IMR-90 (cell line): Measurements from ENCODE around the gene ADARB2. TPM values are rescaled to one million over a fixed set of nuclear protein-coding genes. Genes with fewer than 3 reads are reported as not detected.

Source experiments
- ATAC-seq: fragments of 200-7000 bp; cut with Tn5 transposase; 2 replicates; pipeline ENCODE4 v1.9.1; 2020; ENCODE audit warnings: low read depth, mild to moderate bottlenecking, moderate library complexity
- BruUV-seq: library from RNA; stranded (reverse); fragments of 400-500 nt; replicated peaks from 2 replicates; lab custom pipeline; 2021; lab: Mats Ljungman, UMichigan
- CTCF ChIA-PET: fragments of 300-600 bp; formaldehyde crosslinking; extraction: SDS; loops from one replicate; lab custom pipeline; 2021; ENCODE audit warnings: antibody characterized with exemption; lab: Yijun Ruan, JAX
- POLR2A ChIA-PET: fragments of 300-600 bp; sonication (Branson Sonifier 250); formaldehyde crosslinking; loops from one replicate; lab custom pipeline; 2022; ENCODE audit warnings: antibody characterized with exemption; ENCODE audit not compliant: unreplicated experiment; lab: Charles Lee
- DNase-seq: peaks from one replicate; pipeline ENCODE4 v3.0.0; 2013
- H2AFZ ChIP-seq: replicated peaks from 2 replicates; pipeline ENCODE3; 2013; ENCODE audit warnings: low read length, mild to moderate bottlenecking; ENCODE audit not compliant: poor library complexity
- H2AK5ac ChIP-seq: 2 replicates; pipeline ENCODE4 v1.6.1; 2013; ENCODE audit warnings: low read depth, low read length, inconsistent platforms
- H2AK9ac ChIP-seq: replicated peaks from 2 replicates; pipeline ENCODE3; 2013; ENCODE audit warnings: mild to moderate bottlenecking, low read depth, low read length, moderate library complexity; ENCODE audit not compliant: poor library complexity
- H2BK120ac ChIP-seq: 2 replicates; pipeline ENCODE4 v1.6.1; 2013; ENCODE audit warnings: low read depth, low read length, inconsistent platforms
- H2BK15ac ChIP-seq: 3 replicates; pipeline ENCODE4 v1.6.1; 2013; ENCODE audit warnings: low read depth, low read length, inconsistent platforms
- H2BK20ac ChIP-seq: 2 replicates; pipeline ENCODE4 v1.6.1; 2013; ENCODE audit warnings: low read depth, mild to moderate bottlenecking, inconsistent platforms, low read length, moderate library complexity
- H2BK5ac ChIP-seq: 2 replicates; pipeline ENCODE4 v1.6.1; 2013; ENCODE audit warnings: mild to moderate bottlenecking, low read depth, low read length, inconsistent platforms; ENCODE audit not compliant: poor library complexity, severe bottlenecking
- H3K14ac ChIP-seq: replicated peaks from 2 replicates; pipeline ENCODE4 v1.6.1; 2013; ENCODE audit warnings: low read depth, low read length, inconsistent platforms
- H3K18ac ChIP-seq: 2 replicates; pipeline ENCODE4 v1.6.1; 2013; ENCODE audit warnings: low read depth, low read length, control low read depth
- H3K23ac ChIP-seq: 2 replicates; pipeline ENCODE4 v1.6.1; 2013; ENCODE audit warnings: low read depth, low read length, inconsistent platforms
- H3K27ac ChIP-seq: 2 replicates; pipeline ENCODE4 v1.5.1; 2013; ENCODE audit warnings: mild to moderate bottlenecking, control low read depth, low read length; ENCODE audit not compliant: insufficient read depth
- H3K27me3 ChIP-seq: 2 replicates; pipeline ENCODE4 v1.6.1; 2013; ENCODE audit warnings: low read length; ENCODE audit not compliant: control insufficient read depth, insufficient read depth
- H3K36me3 ChIP-seq: 2 replicates; pipeline ENCODE4 v1.6.1; 2013; ENCODE audit warnings: low read length, mixed read lengths; ENCODE audit not compliant: control insufficient read depth, insufficient read depth
- H3K4ac ChIP-seq: 2 replicates; pipeline ENCODE4 v1.6.1; 2013; ENCODE audit warnings: low read depth, low read length, inconsistent platforms
- H3K4me1 ChIP-seq: 2 replicates; pipeline ENCODE4 v1.6.1; 2013; ENCODE audit warnings: low read length, mixed read lengths; ENCODE audit not compliant: control insufficient read depth, insufficient read depth
- H3K4me2 ChIP-seq: 2 replicates; pipeline ENCODE4 v1.6.1; 2013; ENCODE audit warnings: low read depth, mild to moderate bottlenecking, control low read depth, low read length, moderate library complexity
- H3K4me3 ChIP-seq: 2 replicates; pipeline ENCODE4 v1.5.1; 2013; ENCODE audit warnings: low read depth, mild to moderate bottlenecking, control low read depth, low read length, moderate library complexity; ENCODE audit not compliant: insufficient read depth
- H3K56ac ChIP-seq: 2 replicates; pipeline ENCODE4 v1.6.1; 2013; ENCODE audit warnings: low read length, inconsistent platforms; ENCODE audit not compliant: insufficient read depth; ENCODE audit errors: extremely low read depth
- H3K79me1 ChIP-seq, 2 experiments: 2 replicates each; pipeline ENCODE4 v1.6.1; 2013; ENCODE audit warnings: low read length in 2 of 2, inconsistent platforms in 1 of 2, low read depth in 1 of 2
- H3K9ac ChIP-seq: 2 replicates; pipeline ENCODE4 v1.6.1; 2013; ENCODE audit warnings: low read depth, low read length, control low read depth
- H3K9me1 ChIP-seq: 2 replicates; pipeline ENCODE4 v1.6.1; 2013; ENCODE audit warnings: low read length, inconsistent platforms; ENCODE audit not compliant: insufficient read depth
- H3K9me3 ChIP-seq: 2 replicates; pipeline ENCODE4 v1.6.1; 2013; ENCODE audit warnings: low read length; ENCODE audit not compliant: control insufficient read depth, insufficient read depth
- H4K20me1 ChIP-seq: 2 replicates; pipeline ENCODE4 v1.6.1; 2013; ENCODE audit warnings: low read length, inconsistent platforms; ENCODE audit not compliant: insufficient read depth
- H4K5ac ChIP-seq: 2 replicates; pipeline ENCODE4 v1.6.1; 2013; ENCODE audit warnings: mild to moderate bottlenecking, low read depth, low read length, control low read depth
- H4K8ac ChIP-seq, 2 experiments: 2 replicates each; pipeline ENCODE4 v1.6.1; 2013; ENCODE audit warnings: low read depth in 2 of 2, low read length in 2 of 2, control low read depth in 1 of 2, inconsistent platforms in 1 of 2
- H4K91ac ChIP-seq: 2 replicates; pipeline ENCODE4 v1.6.1; 2013; ENCODE audit warnings: low read depth, low read length, inconsistent platforms; ENCODE audit not compliant: insufficient read depth
- CEBPB ChIP-seq: IDR thresholded peaks from 2 replicates; pipeline ENCODE4 v1.6.1; 2012; ENCODE audit warnings: low read depth, low read length, improper control_type of control experiment
- FOS ChIP-seq: fragments of 150-350 bp; IDR thresholded peaks from 2 replicates; pipeline ENCODE4 v1.6.1; 2016; ENCODE audit warnings: low read depth, low read length
- MAFK ChIP-seq: IDR thresholded peaks from 2 replicates; pipeline ENCODE4 v1.6.1; 2012; ENCODE audit warnings: low read depth, low read length, improper control_type of control experiment
- MAZ ChIP-seq: IDR thresholded peaks from 2 replicates; pipeline ENCODE4 v1.6.1; 2012; ENCODE audit warnings: low read depth, mild to moderate bottlenecking, low read length, improper control_type of control experiment, moderate library complexity, borderline replicate concordance
- MXI1 ChIP-seq: IDR thresholded peaks from 2 replicates; pipeline ENCODE4 v1.6.1; 2012; ENCODE audit warnings: low read depth, mild to moderate bottlenecking, low read length, moderate library complexity, borderline replicate concordance
- NFE2L2 ChIP-seq: fragments of 150-350 bp; IDR thresholded peaks from 2 replicates; pipeline ENCODE4 v1.6.1; 2016; ENCODE audit warnings: low read depth, mild to moderate bottlenecking, low read length
- RAD21 ChIP-seq: IDR thresholded peaks from 2 replicates; pipeline ENCODE4 v1.6.1; 2012; ENCODE audit warnings: low read length, improper control_type of control experiment
- RCOR1 ChIP-seq: IDR thresholded peaks from 2 replicates; pipeline ENCODE4 v1.6.1; 2012; ENCODE audit warnings: mild to moderate bottlenecking, low read length, improper control_type of control experiment; ENCODE audit not compliant: insufficient replicate concordance
- RFX5 ChIP-seq: IDR thresholded peaks from 2 replicates; pipeline ENCODE4 v1.8.0; 2012; ENCODE audit warnings: low read depth, mild to moderate bottlenecking, low read length, moderate library complexity
- SMC3 ChIP-seq: fragments of 150-350 bp; IDR thresholded peaks from 2 replicates; pipeline ENCODE4 v1.6.1; 2016; ENCODE audit warnings: low read depth, mild to moderate bottlenecking, antibody characterized with exemption, low read length, moderate library complexity
- WGBS, 2 experiments: methylation state at CpG; one replicate each; pipeline versions ENCODE4 v1.1.5 to v1.1.7; 2013; ENCODE audit warnings: missing lambda C conversion rate in 2 of 2; ENCODE audit not compliant: insufficient read length in 1 of 2; ENCODE audit errors: extremely low coverage in 2 of 2; 5-methylcytosine and 5-hydroxymethylcytosine counted together
- dilution Hi-C: fragments of 300-500 bp; cut with HindIII; formaldehyde crosslinking; loops from one replicate; pipeline ENCODE4 v1.14.3; 2018; ENCODE audit warnings: low sequenced_read_pairs; ENCODE audit not compliant: unreplicated experiment
- in situ Hi-C: fragments of 300-500 bp; cut with MboI; formaldehyde crosslinking; loops from 3 replicates; pipeline ENCODE4 v1.14.3; 2019; ENCODE audit warnings: low sequenced_read_pairs, inconsistent platforms, mixed read lengths
- intact Hi-C: fragments of 100-400 bp; cut with micrococcal nuclease; formaldehyde crosslinking; loops from 2 replicates; pipeline ENCODE4 v1.10.0; 2022
- polyA plus RNA-seq, 3 experiments: library from polyadenylated mRNA; depleted of rRNA; stranded (reverse); fragments of >200 nt; gene quantifications; 2 replicates each; pipeline ENCODE4 v1.2.3, GENCODE V29; 2012; ENCODE audit warnings: low replicate concordance in 1 of 3
- total RNA-seq: library from RNA; depleted of rRNA; stranded (reverse); fragments of >200 nt; gene quantifications from 2 replicates; pipeline ENCODE4 v1.2.3, GENCODE V29; 2012
- TF ChIP-seq, protein P1 (sequence below): fragments of 150-350 bp; IDR thresholded peaks from 2 replicates; pipeline ENCODE4 v1.6.1; 2016; ENCODE audit warnings: low read depth, mild to moderate bottlenecking, low read length, moderate library complexity, borderline replicate concordance

ADARB2 gene
- total and polyA plus RNA-seq, 2 of the 4 experiments (the other 2 are of a cell fraction) = not detected

DNA sequence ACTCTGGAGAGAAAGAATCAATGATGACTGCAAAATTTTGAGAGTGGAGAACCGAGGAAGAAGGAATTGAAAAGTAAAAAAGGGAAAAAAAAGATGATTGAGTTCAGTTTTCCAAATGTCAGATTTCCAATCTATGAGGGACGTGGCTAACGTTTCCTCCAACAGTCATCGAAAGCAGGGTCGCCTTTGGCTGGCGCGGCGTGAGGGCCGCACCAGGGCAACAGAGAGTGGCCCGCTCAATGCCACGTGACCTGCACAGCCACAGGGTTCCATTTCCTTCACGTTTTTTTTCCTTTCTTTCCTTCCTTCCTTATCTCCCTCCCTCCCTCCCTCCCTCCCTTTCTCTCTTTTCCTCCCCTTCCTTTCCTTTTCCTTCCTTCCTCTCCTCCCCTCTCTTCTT is 579.3 kb downstream of the ADARB2 start:
- intact Hi-C loops = no loop called here
- CTCF ChIA-PET = no interaction called here
- H3K79me1 ChIP-seq = no peaks in the 10 kb centered on the region

More for the DNA sequence above, 579.3 kb downstream of the ADARB2 start:
- H2AFZ ChIP-seq = no peak overlapping the region
- TF ChIP-seq FOS (no peak), MAFK (no peak), MXI1 (no peak), RFX5 (no peak), CEBPB (no peak), SMC3 (no peak), RAD21 (no peak), RCOR1 (no peak), MAZ (no peak), NFE2L2 (no peak)
- TF ChIP-seq, protein P1, sequence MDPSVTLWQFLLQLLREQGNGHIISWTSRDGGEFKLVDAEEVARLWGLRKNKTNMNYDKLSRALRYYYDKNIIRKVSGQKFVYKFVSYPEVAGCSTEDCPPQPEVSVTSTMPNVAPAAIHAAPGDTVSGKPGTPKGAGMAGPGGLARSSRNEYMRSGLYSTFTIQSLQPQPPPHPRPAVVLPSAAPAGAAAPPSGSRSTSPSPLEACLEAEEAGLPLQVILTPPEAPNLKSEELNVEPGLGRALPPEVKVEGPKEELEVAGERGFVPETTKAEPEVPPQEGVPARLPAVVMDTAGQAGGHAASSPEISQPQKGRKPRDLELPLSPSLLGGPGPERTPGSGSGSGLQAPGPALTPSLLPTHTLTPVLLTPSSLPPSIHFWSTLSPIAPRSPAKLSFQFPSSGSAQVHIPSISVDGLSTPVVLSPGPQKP = no peak
- H3K18ac ChIP-seq = no peak overlapping the region
- no peak overlapping the region for H3K23ac ChIP-seq
- H2AK5ac ChIP-seq = no peak overlapping the region
- no peak overlapping the region for H3K27ac ChIP-seq
- H3K4me2 ChIP-seq = no peak overlapping the region
- in situ Hi-C loops = no loop called here
- no TSS peak for BruUV-seq
- no peak overlapping the region for H4K91ac ChIP-seq
- H3K36me3 ChIP-seq = no peaks in the 10 kb centered on the region
- H2BK120ac ChIP-seq = no peak overlapping the region
- H3K27me3 ChIP-seq = peaks cover 3% of the 10 kb centered on the region; the same call in 1 of the 2 replicates
- H2AK9ac ChIP-seq = no peak overlapping the region
- no peak overlapping the region for H4K8ac ChIP-seq
- no peak overlapping the region for H3K4ac ChIP-seq
- H3K9me1 ChIP-seq = no peaks in the 10 kb centered on the region
- no peaks in the 10 kb centered on the region for H3K4me1 ChIP-seq
- no peak overlapping the region for H3K4me3 ChIP-seq
- no peak for ATAC-seq
- no peak overlapping the region for H2BK15ac ChIP-seq
- POLR2A ChIA-PET = no interaction called here
- no peak overlapping the region for H4K5ac ChIP-seq
- DNase-seq = no peak
- no peak overlapping the region for H2BK5ac ChIP-seq
- dilution Hi-C loops = no loop called here
- H3K56ac ChIP-seq = no peak overlapping the region
- WGBS, 2 experiments = 86% methylated on average over 9 of the region's 12 CpGs; no CpG with 5 or more reads in 1 of the 2 experiments
- H3K9ac ChIP-seq = no peak overlapping the region
- H3K14ac ChIP-seq = no peak overlapping the region
- H2BK20ac ChIP-seq = no peak overlapping the region
- H3K9me3 ChIP-seq = no peaks in the 10 kb centered on the region
- H4K20me1 ChIP-seq = no peaks in the 10 kb centered on the region
